Panc1 (cell line): ENCODE measurements around the gene LRP1B. TPM values are rescaled to one million over a fixed set of nuclear protein-coding genes. Genes with fewer than 3 reads are reported as not detected.

Experiments used
- ATAC-seq: fragments of 200-7000 bp; cut with Tn5 transposase; 2 replicates; pipeline ENCODE4 v1.9.1; 2020; ENCODE audit warnings: mild to moderate bottlenecking, moderate library complexity
- BruUV-seq: library from RNA; stranded (reverse); fragments of 400-500 nt; replicated peaks from 2 replicates; lab custom pipeline; 2021; lab: Mats Ljungman, UMichigan
- CTCF ChIA-PET: fragments of 300-600 bp; sonication (Branson Sonifier 250); formaldehyde crosslinking; loops from one replicate; lab custom pipeline; 2022; ENCODE audit warnings: antibody characterized with exemption; lab: Charles Lee
- POLR2A ChIA-PET: fragments of 300-600 bp; sonication (Branson Sonifier 250); formaldehyde crosslinking; loops from one replicate; lab custom pipeline; 2022; ENCODE audit warnings: antibody characterized with exemption; lab: Charles Lee
- DNase-seq: peaks from one replicate; pipeline ENCODE4 v3.0.0-alpha.2; 2010; ENCODE audit warnings: low read depth, low spot score
- H3K27ac ChIP-seq: 2 replicates; pipeline ENCODE4 v1.5.1; 2011; ENCODE audit warnings: mild to moderate bottlenecking, low read length, inconsistent platforms
- H3K27me3 ChIP-seq: fragments of 200-500 bp; sonication (Bioruptor generic); 2 replicates; pipeline ENCODE4 v1.6.0; 2014; ENCODE audit warnings: low read length, inconsistent platforms; ENCODE audit not compliant: control insufficient read depth, insufficient read depth
- H3K36me3 ChIP-seq: fragments of 200-500 bp; sonication (Bioruptor generic); 2 replicates; pipeline ENCODE4 v1.5.1; 2014; ENCODE audit warnings: inconsistent platforms, mild to moderate bottlenecking, low read length, moderate library complexity; ENCODE audit not compliant: control insufficient read depth, insufficient read depth
- H3K4me1 ChIP-seq: 2 replicates; pipeline ENCODE4 v1.5.1; 2011; ENCODE audit warnings: inconsistent platforms, mild to moderate bottlenecking, low read length, moderate library complexity; ENCODE audit not compliant: control insufficient read depth, insufficient read depth
- H3K4me3 ChIP-seq, 2 experiments: 2 replicates each; pipeline ENCODE4 v1.5.1; 2011 to 2012; ENCODE audit warnings: low read depth in 2 of 2, low read length in 2 of 2, mild to moderate bottlenecking in 2 of 2, inconsistent platforms in 1 of 2, moderate library complexity in 1 of 2
- H3K9me3 ChIP-seq: fragments of 200-500 bp; sonication (Bioruptor generic); 2 replicates; pipeline ENCODE4 v1.5.1; 2014; ENCODE audit warnings: low read depth, mild to moderate bottlenecking, inconsistent platforms, low read length, moderate library complexity; ENCODE audit not compliant: control insufficient read depth, insufficient read depth
- POLR2AphosphoS5 ChIP-seq: IDR thresholded peaks from 2 replicates; pipeline ENCODE4 v1.6.1; 2012; ENCODE audit warnings: mild to moderate bottlenecking, low read depth, low read length, moderate library complexity
- REST ChIP-seq, 2 experiments: IDR thresholded peaks; 2 replicates each; pipeline ENCODE4 v1.6.1; 2011 to 2012; ENCODE audit warnings: low read depth in 2 of 2, control low read depth in 1 of 2, low read length in 1 of 2, mild to moderate bottlenecking in 1 of 2, moderate library complexity in 1 of 2; ENCODE audit not compliant: insufficient read depth in 1 of 2
- SIN3A ChIP-seq: IDR thresholded peaks from 2 replicates; pipeline ENCODE4 v1.6.1; 2012; ENCODE audit warnings: low read depth, mild to moderate bottlenecking, low read length, moderate library complexity, borderline replicate concordance; ENCODE audit not compliant: insufficient read depth
- TCF7L2 ChIP-seq: IDR thresholded peaks from 2 replicates; pipeline ENCODE4 v1.6.1; 2011; ENCODE audit warnings: mild to moderate bottlenecking, low read depth, low read length, inconsistent platforms
- in situ Hi-C: cut with HindIII; loops from 2 replicates; pipeline ENCODE4 v1.10.0; 2016; ENCODE audit warnings: low sequenced_read_pairs, low pct_unique_long_range_greater_than_20kb
- intact Hi-C: fragments of 100-400 bp; cut with micrococcal nuclease; formaldehyde crosslinking; loops from one replicate; pipeline ENCODE4 v1.10.0; 2022; ENCODE audit not compliant: unreplicated experiment
- total RNA-seq: library from RNA; stranded (reverse); gene quantifications from one replicate; pipeline ENCODE4 v1.2.1, GENCODE V29; 2021; ENCODE audit not compliant: unreplicated experiment
- TF ChIP-seq, protein P1 (sequence below): fragments of 450-650 bp; IDR thresholded peaks from 2 replicates; pipeline ENCODE4 v1.5.1; 2017; ENCODE audit warnings: mild to moderate bottlenecking

LRP1B gene
- total RNA-seq, 1 experiment from 2014 or later: 0.54 TPM

- H3K4me1 ChIP-seq: no peaks in the 10 kb centered on the region
- DNase-seq (no peak), ATAC-seq (no peak)
- in situ Hi-C loops: no loop called here
- H3K27me3 ChIP-seq: no peaks in the 10 kb centered on the region
- no peaks in the 10 kb centered on the region for H3K36me3 ChIP-seq
- no peaks in the 10 kb centered on the region for H3K9me3 ChIP-seq
- ChIA-PET CTCF (no interaction called here), POLR2A (no interaction called here)
- no peak overlapping the region for H3K27ac ChIP-seq
- TF ChIP-seq TCF7L2 (no peak), REST (IDR thresholded peaks at IDR 0.05; ENCODE audit: insufficient read depth in 1 of 2, low read depth in 2 of 2, low read length in 1 of 2) (no peak), POLR2AphosphoS5 (no peak), SIN3A (no peak)
- TF ChIP-seq, protein P1, sequence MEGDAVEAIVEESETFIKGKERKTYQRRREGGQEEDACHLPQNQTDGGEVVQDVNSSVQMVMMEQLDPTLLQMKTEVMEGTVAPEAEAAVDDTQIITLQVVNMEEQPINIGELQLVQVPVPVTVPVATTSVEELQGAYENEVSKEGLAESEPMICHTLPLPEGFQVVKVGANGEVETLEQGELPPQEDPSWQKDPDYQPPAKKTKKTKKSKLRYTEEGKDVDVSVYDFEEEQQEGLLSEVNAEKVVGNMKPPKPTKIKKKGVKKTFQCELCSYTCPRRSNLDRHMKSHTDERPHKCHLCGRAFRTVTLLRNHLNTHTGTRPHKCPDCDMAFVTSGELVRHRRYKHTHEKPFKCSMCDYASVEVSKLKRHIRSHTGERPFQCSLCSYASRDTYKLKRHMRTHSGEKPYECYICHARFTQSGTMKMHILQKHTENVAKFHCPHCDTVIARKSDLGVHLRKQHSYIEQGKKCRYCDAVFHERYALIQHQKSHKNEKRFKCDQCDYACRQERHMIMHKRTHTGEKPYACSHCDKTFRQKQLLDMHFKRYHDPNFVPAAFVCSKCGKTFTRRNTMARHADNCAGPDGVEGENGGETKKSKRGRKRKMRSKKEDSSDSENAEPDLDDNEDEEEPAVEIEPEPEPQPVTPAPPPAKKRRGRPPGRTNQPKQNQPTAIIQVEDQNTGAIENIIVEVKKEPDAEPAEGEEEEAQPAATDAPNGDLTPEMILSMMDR: no peak
- intact Hi-C loops: no loop called here
- H3K4me3 ChIP-seq: no peak overlapping the region
- BruUV-seq: no TSS peak
These were observed 888.8 kb downstream of the LRP1B start for GRCh38 chr2:141242008-141242407.

DNA sequence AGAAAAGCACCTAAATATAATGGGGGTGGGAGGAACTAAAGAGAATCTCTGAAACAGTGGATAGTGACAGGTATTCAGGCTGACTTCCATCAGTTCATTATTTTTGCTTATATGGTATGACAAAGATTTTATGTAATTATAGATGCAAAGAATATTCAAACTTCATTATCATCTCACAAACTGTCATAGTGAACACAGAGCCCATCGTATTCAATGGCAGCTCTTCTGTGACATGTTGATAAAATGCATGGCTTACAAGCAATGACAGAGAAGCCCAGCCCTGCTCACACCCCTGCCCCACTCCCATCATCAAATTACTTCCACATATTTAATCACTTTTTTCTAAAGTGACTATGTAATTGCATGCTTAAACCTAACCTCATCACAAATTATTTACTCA is 904.3 kb downstream of the LRP1B start:
- no peaks in the 10 kb centered on the region for H3K9me3 ChIP-seq
- no peaks in the 10 kb centered on the region for H3K27me3 ChIP-seq
- BruUV-seq: no TSS peak
- ATAC-seq (no peak), DNase-seq (no peak)
- H3K4me3 ChIP-seq: no peak overlapping the region
- H3K27ac ChIP-seq: no peak overlapping the region
- no peaks in the 10 kb centered on the region for H3K4me1 ChIP-seq
- TF ChIP-seq TCF7L2: no peak
- no peak for TF ChIP-seq SIN3A
- TF ChIP-seq POLR2AphosphoS5: no peak
- TF ChIP-seq, protein P1: no peak
- TF ChIP-seq REST (IDR thresholded peaks at IDR 0.05; ENCODE audit: insufficient read depth in 1 of 2, low read depth in 2 of 2, low read length in 1 of 2): no peak
- POLR2A ChIA-PET: interaction anchor here (0.6 kb wide), 1 partner anchor 1670 kb away, joined by 3 read pairs; no protein-coding TSS in a partner anchor
- in situ Hi-C loops (no loop called here), intact Hi-C loops (no loop called here)
- H3K36me3 ChIP-seq: no peaks in the 10 kb centered on the region
- CTCF ChIA-PET: no interaction called here
